Fibroblast of pulmonary artery (primary cell): ENCODE data around the gene NAV3.
A peak's percentile ranks its signal among the peaks of the same experiment; 100 is the strongest.

ENCODE experiments used
- DNase-seq: peaks from one replicate; pipeline ENCODE4 v3.0.0-alpha.2; 2010; ENCODE audit warnings: low read depth
- H3K4me3 ChIP-seq: replicated peaks from 2 replicates; pipeline ENCODE4 v1.5.1; 2011; ENCODE audit warnings: low read depth, mild to moderate bottlenecking, control low read depth, low read length, moderate library complexity
- TF ChIP-seq, protein P1 (sequence below): IDR thresholded peaks from 2 replicates; pipeline ENCODE4 v1.5.1; 2011; ENCODE audit warnings: mild to moderate bottlenecking, control low read depth, low read length, inconsistent platforms; ENCODE audit errors: missing control alignments

NAV3 gene

DNA sequence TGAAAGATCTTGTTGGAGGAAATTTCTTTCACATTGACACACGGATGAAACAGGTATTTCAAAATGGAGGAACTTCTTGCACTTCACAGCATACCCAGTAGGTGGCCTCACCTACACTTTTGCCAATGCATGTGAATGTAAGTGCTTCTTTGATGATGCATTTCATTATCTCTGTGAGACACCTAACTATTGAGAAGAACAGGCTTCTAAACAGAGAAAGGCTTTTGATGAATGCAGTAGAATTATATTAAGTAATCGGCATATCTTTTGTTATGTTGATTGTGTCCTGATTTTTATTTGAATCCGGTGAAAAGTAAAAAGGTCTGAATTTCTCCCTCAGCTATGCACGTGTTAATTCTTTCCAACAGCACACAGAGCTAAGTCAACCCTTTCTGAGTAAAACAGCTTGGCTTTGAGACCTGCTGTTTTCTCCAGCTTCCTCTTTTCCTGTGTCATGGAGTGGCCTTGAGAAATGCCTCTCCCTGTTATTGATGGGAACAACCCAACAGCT lies 399.0 kb downstream of the NAV3 start:
- no peak overlapping the region for H3K4me3 ChIP-seq
- DNase-seq: peak; percentile 59
- TF ChIP-seq, protein P1, sequence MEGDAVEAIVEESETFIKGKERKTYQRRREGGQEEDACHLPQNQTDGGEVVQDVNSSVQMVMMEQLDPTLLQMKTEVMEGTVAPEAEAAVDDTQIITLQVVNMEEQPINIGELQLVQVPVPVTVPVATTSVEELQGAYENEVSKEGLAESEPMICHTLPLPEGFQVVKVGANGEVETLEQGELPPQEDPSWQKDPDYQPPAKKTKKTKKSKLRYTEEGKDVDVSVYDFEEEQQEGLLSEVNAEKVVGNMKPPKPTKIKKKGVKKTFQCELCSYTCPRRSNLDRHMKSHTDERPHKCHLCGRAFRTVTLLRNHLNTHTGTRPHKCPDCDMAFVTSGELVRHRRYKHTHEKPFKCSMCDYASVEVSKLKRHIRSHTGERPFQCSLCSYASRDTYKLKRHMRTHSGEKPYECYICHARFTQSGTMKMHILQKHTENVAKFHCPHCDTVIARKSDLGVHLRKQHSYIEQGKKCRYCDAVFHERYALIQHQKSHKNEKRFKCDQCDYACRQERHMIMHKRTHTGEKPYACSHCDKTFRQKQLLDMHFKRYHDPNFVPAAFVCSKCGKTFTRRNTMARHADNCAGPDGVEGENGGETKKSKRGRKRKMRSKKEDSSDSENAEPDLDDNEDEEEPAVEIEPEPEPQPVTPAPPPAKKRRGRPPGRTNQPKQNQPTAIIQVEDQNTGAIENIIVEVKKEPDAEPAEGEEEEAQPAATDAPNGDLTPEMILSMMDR: peak; percentile 83

DNA sequence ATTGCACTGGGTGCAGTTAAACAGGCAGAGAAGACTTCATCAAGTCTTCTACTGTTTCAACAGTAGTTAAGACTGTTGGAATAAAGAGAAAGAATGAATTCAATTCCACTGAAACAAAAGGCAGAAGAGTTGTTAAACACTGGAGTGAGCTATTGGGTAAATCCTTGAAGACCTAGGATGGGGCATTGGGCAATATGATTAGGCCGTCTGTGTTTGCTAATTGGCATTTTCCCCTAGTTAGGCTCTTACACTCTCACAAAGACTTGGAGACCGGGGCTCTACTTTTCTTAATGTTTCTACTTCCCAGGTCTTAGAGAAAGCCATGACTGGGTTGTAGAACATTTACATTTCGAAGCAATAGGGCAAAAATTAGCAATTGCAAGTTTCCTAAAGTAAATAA lies 402.1 kb downstream of the NAV3 start:
- TF ChIP-seq, protein P1: no peak
- H3K4me3 ChIP-seq: no peak overlapping the region
- DNase-seq: no peak

DNA sequence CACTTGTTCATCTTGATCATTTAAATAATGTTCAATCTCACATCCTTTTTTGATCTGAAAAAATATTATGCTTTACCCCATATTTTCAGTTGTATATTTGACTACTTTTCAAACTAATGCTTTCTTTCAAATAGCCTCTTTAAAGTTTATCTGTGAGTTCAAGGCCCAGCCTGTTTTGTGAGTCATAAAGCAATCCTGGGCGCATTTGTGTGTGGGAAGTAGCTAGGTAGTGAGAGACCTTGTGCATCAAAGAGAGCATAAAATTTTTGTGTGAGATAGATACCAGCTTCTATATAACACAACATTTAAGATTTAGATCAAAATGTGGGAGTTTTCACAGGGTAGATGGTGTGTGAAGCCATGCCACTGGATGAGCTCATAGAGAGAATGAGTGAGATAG lies 405.6 kb downstream of the NAV3 start:
- DNase-seq: no peak
- TF ChIP-seq, protein P1: no peak
- no peak overlapping the region for H3K4me3 ChIP-seq

DNA sequence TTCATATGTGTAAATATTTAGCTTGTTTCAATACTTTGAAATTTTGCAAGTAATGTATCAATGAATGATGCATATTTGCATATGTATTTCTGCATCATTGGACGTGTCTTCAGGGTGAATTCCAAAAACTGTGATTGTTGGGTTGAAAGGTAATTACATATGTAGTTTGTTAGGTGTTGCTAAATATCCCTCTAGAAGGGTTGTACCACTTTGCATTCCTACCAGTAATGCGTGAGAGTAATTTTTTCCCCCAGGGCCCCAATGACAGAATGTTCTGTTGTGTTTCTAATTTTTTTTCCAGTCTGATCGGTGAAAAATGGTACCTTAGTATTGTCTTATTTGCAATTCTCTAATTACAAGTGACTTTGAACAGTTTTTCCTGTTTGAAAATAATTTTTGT lies 408.9 kb downstream of the NAV3 start:
- DNase-seq: no peak
- TF ChIP-seq, protein P1: no peak

DNA sequence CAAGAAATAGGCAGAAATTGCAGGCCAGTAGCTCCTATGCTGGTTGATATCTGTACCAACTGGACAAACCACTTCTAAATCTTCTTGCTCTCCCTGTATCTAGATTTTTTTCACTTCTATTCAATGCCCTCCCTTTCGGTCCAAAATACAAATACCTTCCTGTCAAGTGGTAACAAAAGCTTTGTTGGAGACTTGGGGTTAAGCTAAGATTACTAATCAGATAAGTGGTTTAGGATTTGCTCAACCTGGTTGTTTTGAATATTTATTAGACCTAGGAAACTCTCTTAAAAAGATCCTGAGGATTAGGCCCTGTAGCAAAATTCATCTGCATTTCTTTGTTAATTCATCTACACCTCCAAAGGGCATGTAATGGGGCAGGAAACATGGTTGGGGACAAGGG lies 410.1 kb downstream of the NAV3 start:
- TF ChIP-seq, protein P1: no peak
- no peak for DNase-seq

More for the DNA sequence above, 408.9 kb downstream of the NAV3 start:
- no peak overlapping the region for H3K4me3 ChIP-seq

DNA sequence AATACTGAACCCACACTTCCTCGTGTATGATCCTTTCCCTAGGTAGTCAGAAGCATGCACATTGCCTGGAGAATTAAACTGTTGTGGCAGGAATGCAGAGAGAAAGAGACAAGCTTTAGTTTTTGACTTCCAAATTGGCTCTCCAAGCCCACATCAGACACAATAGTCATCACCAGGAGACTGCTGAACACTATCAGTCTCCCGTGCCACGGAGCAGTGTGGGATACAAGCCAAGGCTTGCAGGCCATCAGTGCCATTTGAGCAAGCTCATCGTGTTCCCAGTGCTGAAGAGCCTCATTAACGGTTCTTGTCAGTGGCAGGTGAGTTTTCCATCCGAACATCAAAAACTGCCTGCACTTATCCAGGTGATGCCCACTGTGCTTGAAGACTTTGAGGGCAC lies 410.8 kb downstream of the NAV3 start:
- DNase-seq: no peak
- TF ChIP-seq, protein P1: no peak
- H3K4me3 ChIP-seq: no peak overlapping the region

More for the DNA sequence above, 410.1 kb downstream of the NAV3 start:
- no peak overlapping the region for H3K4me3 ChIP-seq

DNA sequence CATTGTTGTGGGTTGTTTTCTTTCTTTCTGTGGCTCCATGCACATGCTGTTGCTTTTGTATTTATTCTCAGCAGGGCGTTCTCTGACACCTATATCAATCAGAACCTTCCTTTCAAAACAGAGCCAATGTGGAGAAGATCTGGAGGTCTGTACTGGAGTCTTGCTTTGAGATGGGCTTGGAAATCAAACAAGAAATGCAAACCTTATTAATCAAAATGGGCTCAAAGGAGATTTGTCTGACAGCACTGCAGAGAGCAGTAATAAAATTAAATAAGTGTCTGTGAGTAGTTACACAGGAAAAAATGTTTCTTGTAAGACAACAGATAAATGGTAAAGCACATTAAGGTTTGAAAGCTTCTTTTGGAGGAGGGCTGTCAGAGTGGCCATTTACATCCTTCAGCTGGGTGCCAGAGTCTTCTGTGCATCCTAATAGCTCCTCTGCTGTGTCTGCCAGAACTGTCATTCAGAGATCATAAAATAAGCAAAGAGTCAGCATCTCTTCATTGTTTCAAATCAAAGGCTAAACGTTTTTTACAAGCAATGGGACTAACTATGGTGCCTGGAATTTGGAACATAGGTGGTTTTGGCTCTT lies 414.3 kb downstream of the NAV3 start:
- DNase-seq: no peak
- H3K4me3 ChIP-seq: no peak overlapping the region
- TF ChIP-seq, protein P1: no peak
